Stomach (tissue), 9 donors: ENCODE measurements around the gene AIF1. TPM values are rescaled to one million over a fixed set of nuclear protein-coding genes. Genes with fewer than 3 reads are reported as not detected.

ENCODE experiments used
- DNase-seq, 2 donors: peaks; one replicate each; pipeline versions ENCODE4 v3.0.0 to v3.0.0-alpha.2; 2013 to 2019
- H3K27ac ChIP-seq, 5 donors: fragments of 200-600 bp in 4 of 5; sonication (generic) in 4 of 5; one replicate each; pipeline ENCODE4 v1.5.1; 2013 to 2019; ENCODE audit warnings: mild to moderate bottlenecking in 1 of 5, moderate library complexity in 1 of 5
- H3K27me3 ChIP-seq, 3 donors: fragments of 200-600 bp; sonication (generic); one replicate each; pipeline ENCODE4 v1.5.1; 2017 to 2019; ENCODE audit warnings: mixed run types in 1 of 3
- H3K36me3 ChIP-seq, 4 donors: fragments of 200-600 bp; sonication (generic); 1 replicate in 3 of 4; 2 replicates in 1 of 4; pipeline ENCODE4 v1.5.1; 2016 to 2019
- H3K4me1 ChIP-seq, 4 donors: fragments of 200-600 bp; sonication (generic); one replicate each; pipeline ENCODE4 v1.5.1; 2016 to 2019
- H3K4me3 ChIP-seq, 4 donors: fragments of 200-600 bp; sonication (generic) in 3 of 4; one replicate each; pipeline ENCODE4 v1.5.1; 2016 to 2019; ENCODE audit warnings: mild to moderate bottlenecking in 1 of 4
- H3K9me3 ChIP-seq, 4 donors: fragments of 200-600 bp; sonication (generic); one replicate each; pipeline ENCODE4 v1.5.1; 2016 to 2019
- CTCF ChIP-seq, 7 experiments: fragments of 450-650 bp in 4 of 7; fragments of 200-600 bp in 3 of 7; sonication (generic) in 3 of 7; IDR thresholded peaks; one replicate each; pipeline ENCODE4 v1.5.1; 2016 to 2019; ENCODE audit warnings: antibody characterized with exemption in 7 of 7, control low read depth in 2 of 7, mild to moderate bottlenecking in 1 of 7
- EP300 ChIP-seq: sonication (generic); formaldehyde crosslinking; IDR thresholded peaks from one replicate; pipeline ENCODE4 v1.6.1; 2017; ENCODE audit warnings: antibody characterized with exemption
- POLR2A ChIP-seq, 4 donors: fragments of 450-650 bp; IDR thresholded peaks; one replicate each; pipeline ENCODE4 v1.6.1; 2016; ENCODE audit warnings: antibody characterized with exemption in 4 of 4, control low read depth in 2 of 4, mild to moderate bottlenecking in 1 of 4, moderate library complexity in 1 of 4
- POLR2AphosphoS5 ChIP-seq, 3 donors: sonication (generic); formaldehyde crosslinking; IDR thresholded peaks; one replicate each; pipeline ENCODE4 v1.6.1; 2016; ENCODE audit warnings: antibody characterized with exemption in 3 of 3
- WGBS, 5 donors: extraction: QIAGEN DNeasy Blood & Tissue Kit in 3 of 5; methylation state at CpG; one replicate each; pipeline versions ENCODE4 v1.1.5 to v1.1.7; 2013 to 2018; 5-methylcytosine and 5-hydroxymethylcytosine counted together
- intact Hi-C: fragments of 100-400 bp; cut with DNase I; formaldehyde crosslinking; loops from one replicate; pipeline ENCODE4 v1.15.1; 2023; ENCODE audit warnings: low total_unique reads
- polyA plus RNA-seq, 3 donors: library from polyadenylated mRNA; stranded (reverse); fragments of 200-250 nt; gene quantifications; one replicate each; pipeline ENCODE4 v1.2.3, GENCODE V29; 2013
- total RNA-seq, 5 donors: library from RNA; depleted of rRNA; stranded (reverse); fragments of >200 nt; gene quantifications; one replicate each; pipeline versions ENCODE4 v1.1.0 to v1.2.3, GENCODE V29; 2014 to 2016
- donor health status: healthy with polysubstance abuse.
- donor health status: Bipolar disorder and iron deficiency.
- donor health status: healthy.

Gene AIF1
- total and polyA plus RNA-seq, 8 donors = 3.2 to 74.2 (median 28.2) TPM; not detected in 1

- Histone ChIP-seq H3K9me3 (no peaks in the 10 kb centered on the region), H3K4me3 (peak within 1 kb of the TSS; percentile 65 to 76 (median 72)), H3K27ac (peak within 1 kb of the TSS; percentile 60 to 89 (median 86)), H3K36me3 (no peaks in the 10 kb centered on the region), H3K4me1 (peaks cover 9 to 60% (median 23%) of the 10 kb centered on the region in 4 donors), H3K27me3 (peaks cover 0 to 7% (median 0%) of the 10 kb centered on the region in 3 donors)
- intact Hi-C loops = no loop called here
- 49 to 70% (median 66%) methylated on average over 3 of the region's 3 CpGs; no CpG with 5 or more reads in 1 of the 5 donors for WGBS, 5 donors
- TF ChIP-seq CTCF (IDR thresholded peaks at IDR 0.05) = no peak
- DNase-seq = peak in 1 of 2 donors; percentile 48
Measured at GRCh38 chr6:31582230-31582643, 32.8 kb upstream of the AIF1 start, which contains the start of gene LTB. Gene LTB (minus strand): TSS chr6:31582424. CDS start chr6:31582417, 7 bp downstream.

GRCh38 chr6:31585491-31585890, 29.5 kb upstream of the AIF1 start:
- Histone ChIP-seq H3K36me3 (no peaks in the 10 kb centered on the region), H3K4me3 (no peak overlapping the region), H3K4me1 (peaks cover 9 to 60% (median 20%) of the 10 kb centered on the region in 4 donors), H3K9me3 (no peaks in the 10 kb centered on the region), H3K27me3 (peaks cover 0 to 25% (median 0%) of the 10 kb centered on the region in 3 donors), H3K27ac (peak overlapping the region in 3 of 5 donors; percentile 29 to 76 (median 73))
- WGBS, 5 donors = 56 to 73% (median 56%) methylated on average over 2 of the region's 2 CpGs
- intact Hi-C loops = no loop called here
- TF ChIP-seq POLR2AphosphoS5 (IDR thresholded peaks at IDR 0.05) (no peak), CTCF (IDR thresholded peaks at IDR 0.05) (peak in 1 of 7 experiments; percentile 20)
- DNase-seq = no peak

GRCh38 chr6:31586008-31586407, 29.0 kb upstream of the AIF1 start, which contains the start of gene LST1:
Gene LST1 (plus strand): TSS chr6:31586277. CDS start chr6:31587300, 1,023 bp downstream.
- Histone ChIP-seq H3K27me3 (peaks cover 0 to 25% (median 0%) of the 10 kb centered on the region in 3 donors), H3K9me3 (no peaks in the 10 kb centered on the region), H3K27ac (peak within 1 kb of the TSS in 4 of 5 donors; percentile 16 to 76 (median 53)), H3K4me1 (peaks cover 6 to 57% (median 16%) of the 10 kb centered on the region in 4 donors), H3K4me3 (peak within 1 kb of the TSS in 2 of 4 donors; percentile 26 to 31), H3K36me3 (no peaks in the 10 kb centered on the region)
- 29 to 67% (median 56%) methylated on average over 1 of the region's 1 CpG for WGBS, 5 donors
- TF ChIP-seq POLR2A (IDR thresholded peaks at IDR 0.05) (no peak), CTCF (IDR thresholded peaks at IDR 0.05) (no peak), POLR2AphosphoS5 (IDR thresholded peaks at IDR 0.05) (no peak), EP300 (no peak)
- intact Hi-C loops = no loop called here
- DNase-seq = no peak

GRCh38 chr6:31586599-31587281, 28.3 kb upstream of the AIF1 start:
- intact Hi-C loops = no loop called here
- H3K4me1 ChIP-seq = peaks cover 2 to 50% (median 10%) of the 10 kb centered on the region in 4 donors
- H3K4me3 ChIP-seq = peak overlapping the region in 2 of 4 donors; percentile 26 to 31
- peak overlapping the region in 4 of 5 donors; percentile 16 to 76 (median 53) for H3K27ac ChIP-seq
- TF ChIP-seq POLR2AphosphoS5 (IDR thresholded peaks at IDR 0.05) = no peak
- no peak for TF ChIP-seq CTCF (IDR thresholded peaks at IDR 0.05)
- no peak for TF ChIP-seq POLR2A (IDR thresholded peaks at IDR 0.05)
- no peak for TF ChIP-seq EP300
- WGBS, 5 donors = 46 to 58% (median 55%) methylated on average over 8 to 9 of the region's 9 CpGs
- no peaks in the 10 kb centered on the region for H3K36me3 ChIP-seq
- H3K9me3 ChIP-seq = no peaks in the 10 kb centered on the region
- peak in 1 of 2 donors; percentile 40 for DNase-seq
- H3K27me3 ChIP-seq = peaks cover 0 to 25% (median 0%) of the 10 kb centered on the region in 3 donors
